ENCODE measurements around the gene PRKRA. TPM values are rescaled to one million over a fixed set of nuclear protein-coding genes. Genes with fewer than 3 reads are reported as not detected.
A peak's percentile ranks its signal among the peaks of the same experiment; 100 is the strongest.

The PRKRA gene
- total and polyA plus RNA-seq, 9 of the 15 experiments (the other 6 are each of a cell fraction or from before 2014, with no cell fraction given) = 14.1 to 78.1 (median 52.3) TPM

GRCh38 chr2:178496049-178496448 lies 45.1 kb upstream of the PRKRA start:
- intact Hi-C loops (cut with micrococcal nuclease) = no loop called here
- H3K27ac ChIP-seq (ENCODE audit: extremely low read depth, low read depth, low read length) = no peak overlapping the region
- peaks cover 0 to 11% of the 10 kb centered on the region in 2 experiments; a peak in 2 of 5 replicates for H3K4me1 ChIP-seq (replicated peaks in 1 of 2; ENCODE audit: control insufficient read depth in 2 of 2, insufficient read depth in 2 of 2, low read length in 2 of 2)
- no peaks in the 10 kb centered on the region for H3K27me3 ChIP-seq (ENCODE audit: control insufficient read depth in 2 of 2, insufficient read depth in 2 of 2, low read length in 2 of 2)
- H3K9me3 ChIP-seq (replicated peaks; ENCODE audit: control insufficient read depth, insufficient read depth, low read depth, low read length) = no peaks in the 10 kb centered on the region
- 0 out of 2 replicates have a peak, but pooled peaks have one; percentile 16 for TF ChIP-seq MAFG (tag; conservative IDR thresholded peaks at IDR 0.05)
- peak; percentile 29; the same call in 1 of the 2 replicates for TF ChIP-seq C11orf30 (IDR thresholded peaks at IDR 0.05; ENCODE audit: low read depth)
- no peak for TF ChIP-seq HDAC3 (IDR thresholded peaks at IDR 0.05; ENCODE audit: borderline replicate concordance, partially characterized antibody)
- WGBS (ENCODE audit: insufficient coverage, low coverage, missing lambda C conversion rate) = 69% methylated on average over 4 of the region's 4 CpGs
- H3K9me1 ChIP-seq (ENCODE audit: control insufficient read depth, insufficient read depth, low read length) = no peaks in the 10 kb centered on the region
- DNase-seq (ENCODE audit: extremely low read depth in 1 of 4, low spot score in 3 of 4) = no peak
- POLR2A ChIA-PET = interaction anchor here (0.6 to 1.3 kb wide), 7 partner anchors 9 to 510 kb away, joined by 3 to 7 read pairs (median 3); no protein-coding TSS in a partner anchor
- peaks cover 72% of the 10 kb centered on the region for H3K36me3 ChIP-seq (ENCODE audit: control insufficient read depth, insufficient read depth, low read length)
- ATAC-seq = no peak
- no peaks in the 10 kb centered on the region for H4K20me1 ChIP-seq (replicated peaks; ENCODE audit: control insufficient read depth, insufficient read depth, low read length)
- no peak overlapping the region for H3K4me2 ChIP-seq (ENCODE audit: insufficient read depth, low read length)
- H2AFZ ChIP-seq (ENCODE audit: low read depth, low read length) = no peak overlapping the region
- FAIRE-seq = no peak
- no peaks in the 10 kb centered on the region for H3K79me2 ChIP-seq (ENCODE audit: control insufficient read depth, insufficient read depth, low read length)
- CTCF ChIA-PET (ENCODE audit: low intra/inter-chr PET ratio) = interaction anchor here (1.2 kb wide), 1 partner anchor 13 kb away, joined by 4 read pairs; no protein-coding TSS in a partner anchor
- H3K9ac ChIP-seq (ENCODE audit: insufficient read depth in 1 of 2, low read depth in 2 of 2, low read length in 2 of 2) = no peak overlapping the region
- in situ Hi-C loops (cut with MboI) = no loop called here
- no TSS peak for BruUV-seq (replicated peaks)
- H3K4me3 ChIP-seq = no peak overlapping the region

- Histone ChIP-seq H3K9me1 (ENCODE audit: control insufficient read depth, insufficient read depth, low read length) (no peaks in the 10 kb centered on the region), H4K20me1 (replicated peaks; ENCODE audit: control insufficient read depth, insufficient read depth, low read length) (no peaks in the 10 kb centered on the region), H3K9me3 (replicated peaks; ENCODE audit: control insufficient read depth, insufficient read depth, low read depth, low read length) (no peaks in the 10 kb centered on the region), H3K79me2 (ENCODE audit: control insufficient read depth, insufficient read depth, low read length) (no peaks in the 10 kb centered on the region), H3K4me1 (replicated peaks in 1 of 2; ENCODE audit: control insufficient read depth in 2 of 2, insufficient read depth in 2 of 2, low read length in 2 of 2) (peaks cover 0 to 3% of the 10 kb centered on the region in 2 experiments; a peak in 2 of 5 replicates), H3K27me3 (ENCODE audit: control insufficient read depth in 2 of 2, insufficient read depth in 2 of 2, low read length in 2 of 2) (no peaks in the 10 kb centered on the region), H3K36me3 (ENCODE audit: control insufficient read depth, insufficient read depth, low read length) (peaks cover 56% of the 10 kb centered on the region), H2AFZ (ENCODE audit: low read depth, low read length) (peak overlapping the region; percentile 60), H3K9ac (ENCODE audit: insufficient read depth in 1 of 2, low read depth in 2 of 2, low read length in 2 of 2) (peak overlapping the region in 1 of 2 experiments; percentile 21; a peak in 1 of 4 replicates), H3K4me2 (ENCODE audit: insufficient read depth, low read length) (no peak overlapping the region), H3K27ac (ENCODE audit: extremely low read depth, low read depth, low read length) (peak overlapping the region; percentile 66), H3K4me3 (no peak overlapping the region)
- DNase-seq (ENCODE audit: extremely low read depth in 1 of 4, low spot score in 3 of 4) = peak in 2 of 4 experiments; percentile 37 to 63
- WGBS (ENCODE audit: insufficient coverage, low coverage, missing lambda C conversion rate) = 50% methylated on average over 6 of the region's 6 CpGs
- CTCF ChIA-PET (ENCODE audit: low intra/inter-chr PET ratio) = no interaction called here
- peak; percentile 73 for FAIRE-seq
- POLR2A ChIA-PET = interaction anchor here (1.6 to 2.0 kb wide), 2 partner anchors 10 to 11 kb away, joined by 4 to 6 read pairs; no protein-coding TSS in a partner anchor
- peak; percentile 60 for ATAC-seq
- intact Hi-C loops (cut with micrococcal nuclease) = no loop called here
- in situ Hi-C loops (cut with MboI) = no loop called here
- BruUV-seq (replicated peaks) = no TSS peak
- TF ChIP-seq ZNF23 (CRISPR knock-in tag; IDR thresholded peaks at IDR 0.05) (no peak), JUND (IDR thresholded peaks at IDR 0.05; ENCODE audit: borderline replicate concordance, low read depth, low read length) (peak; percentile 69; the same call in 1 of the 2 replicates), JUND (tag; IDR thresholded peaks at IDR 0.05; ENCODE audit: borderline replicate concordance, low read depth, low read length) (peak; percentile 73), CXXC5 (CRISPR knock-in tag; IDR thresholded peaks at IDR 0.05) (no peak), EHMT2 (IDR thresholded peaks at IDR 0.05) (peak; percentile 50; the same call in 1 of the 2 replicates), TCF3 (CRISPR knock-in tag; IDR thresholded peaks at IDR 0.05) (peak; percentile 71; the same call in 1 of the 2 replicates), TEAD4 (IDR thresholded peaks at IDR 0.05; ENCODE audit: low read length) (peak; percentile 48; the same call in 1 of the 2 replicates), TEAD4 (CRISPR knock-in tag; IDR thresholded peaks at IDR 0.05; ENCODE audit: borderline replicate concordance) (no peak), ZNF41 (CRISPR knock-in tag; conservative IDR thresholded peaks at IDR 0.05) (0 out of 2 replicates have a peak, but pooled peaks have one; percentile 10), ZNF133 (CRISPR knock-in tag; IDR thresholded peaks at IDR 0.05) (no peak)
Observed at GRCh38 chr2:178491612-178492011, 40.6 kb upstream of the PRKRA start.

Data from K562 (cell line).